ENCODE results near the gene MRPL50. TPM values are rescaled to one million over a fixed set of nuclear protein-coding genes. Genes with fewer than 3 reads are reported as not detected.

MRPL50 gene
- 12.7 and 15.3 TPM in 2 replicates for total RNA-seq

GRCh38 chr9:101398068-101398929, at the start of gene MRPL50, which contains the start of gene ZNF189:
Gene MRPL50, minus strand, starts transcription at chr9:101398618. Its CDS starts 26 bp downstream, at chr9:101398592.
Gene ZNF189, plus strand, starts transcription at chr9:101398851. Its CDS starts 306 bp downstream, at chr9:101399157.

DNA sequence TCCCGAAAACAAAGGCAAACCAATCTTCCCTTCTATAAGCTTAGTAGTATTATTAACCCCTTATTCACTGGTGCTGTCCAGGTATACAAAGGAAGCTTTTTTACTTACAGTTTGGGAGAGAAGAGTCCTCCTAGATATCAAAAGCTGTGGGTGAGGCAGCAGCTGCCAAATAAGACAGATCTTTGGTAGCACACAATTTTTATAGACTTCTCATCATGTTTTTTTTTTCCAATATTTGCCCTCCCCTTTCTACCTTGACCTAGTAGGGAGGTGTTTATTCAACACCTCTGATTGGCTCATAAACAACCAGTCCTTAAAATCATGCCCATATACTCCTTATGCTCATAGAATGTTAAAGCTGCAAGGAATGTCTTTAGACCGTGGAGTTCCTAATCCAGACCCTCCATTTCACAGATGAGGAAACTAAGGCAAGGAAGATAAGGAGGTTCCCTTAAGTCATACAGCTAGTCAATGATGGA, 37.2 kb upstream of the MRPL50 start, which contains the start of gene ALDOB:
TSS of gene ALDOB (minus strand) at position 174 of the 479 bp plus-strand sequence. CDS start 4,887 bp downstream, outside the sequence.

GRCh38 chr9:101384873-101385536, 13.4 kb downstream of the MRPL50 start, which contains the start of gene BAAT:
Gene BAAT, minus strand, starts transcription at chr9:101385006. Its CDS starts 13,602 bp downstream, at chr9:101371404.

Other genes starting within 250 kb of the MRPL50 start
- under 0.01 and 0.19 TPM in 2 replicates for gene BAAT, start 13.6 kb downstream of the MRPL50 start, total RNA-seq
- gene ZNF189, start 233 bp upstream of the MRPL50 start, total RNA-seq, result 15.7 and 20.9 TPM in 2 replicates
- not detected in 2 replicates for gene ALDOB, start 37.2 kb upstream of the MRPL50 start, total RNA-seq
- gene RNF20, start 135.2 kb upstream of the MRPL50 start, total RNA-seq, result 31.9 and 32.6 TPM in 2 replicates
- gene PPP3R2, start 196.4 kb upstream of the MRPL50 start, total RNA-seq, result not detected in 2 replicates